ENCODE results near the gene DNPEP. TPM values are rescaled to one million over a fixed set of nuclear protein-coding genes. Genes with fewer than 3 reads are reported as not detected.
"Not testable (repeated sequence)": the region's sequence is repeated elsewhere in the genome, so short reads cannot be mapped to it uniquely, and the experiment has no call there.

The DNPEP gene
- total RNA-seq, 1 donor from 2014 or later: 48.9 TPM

DNA sequence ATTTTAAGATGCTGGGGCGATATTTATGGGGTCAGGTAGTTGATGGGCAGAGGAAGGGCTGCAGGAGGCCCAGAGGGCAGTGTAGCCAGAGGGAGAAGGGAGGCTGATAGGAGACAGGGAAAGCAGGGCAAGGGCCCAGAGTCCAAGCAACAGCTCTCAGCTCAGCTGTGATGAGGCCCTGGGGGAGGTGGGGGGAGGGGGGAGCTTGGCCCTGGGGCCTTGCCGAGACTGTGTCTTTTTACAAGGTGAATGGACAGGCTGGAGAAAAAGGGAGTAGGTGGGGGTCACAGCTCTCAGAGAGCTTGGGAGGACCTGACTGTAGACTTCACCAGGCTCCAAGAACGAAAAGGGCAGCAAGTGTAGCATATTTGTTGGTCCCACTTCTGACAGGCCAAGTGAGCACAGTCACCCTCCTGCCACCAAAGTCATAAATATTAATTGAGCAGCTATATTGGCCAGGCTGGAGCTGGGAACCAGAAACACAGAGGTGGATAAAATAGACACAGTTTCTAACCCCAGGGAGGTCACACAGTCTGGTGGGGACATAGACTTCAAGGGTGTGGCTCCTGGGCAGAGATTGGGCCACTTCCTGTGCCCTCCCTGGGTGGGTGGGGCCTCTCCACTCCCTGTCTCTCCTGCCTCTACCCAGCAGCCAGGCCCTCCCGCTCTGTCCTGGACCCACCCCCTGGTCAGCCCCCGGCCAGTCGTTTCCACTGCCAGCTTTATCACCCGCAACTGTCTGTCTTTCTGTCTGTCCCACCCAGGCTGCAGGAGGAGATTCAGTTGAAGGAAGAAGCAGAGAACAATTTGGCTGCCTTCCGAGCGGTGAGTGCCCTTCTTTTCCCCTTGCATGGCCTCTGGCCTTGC is 31.9 kb upstream of the DNPEP start:
- DNase-seq (ENCODE audit: extremely low read depth, low read depth, low spot score): no peak

DNA sequence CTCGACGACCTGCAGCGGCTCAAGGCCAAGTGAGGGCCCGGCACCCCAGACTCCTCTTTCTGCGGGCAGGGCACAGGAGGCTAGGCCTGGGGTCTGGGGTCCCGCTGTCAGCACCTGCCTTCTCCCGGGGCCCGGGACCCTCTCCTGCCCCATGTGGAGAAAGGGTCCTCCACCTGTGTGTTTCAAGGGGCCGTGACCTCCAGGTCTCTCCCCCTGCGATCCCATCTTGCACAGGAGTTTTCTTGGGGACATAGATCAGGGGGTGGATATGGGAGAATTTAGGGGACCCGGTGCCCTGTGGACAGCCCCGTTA is 31.3 kb upstream of the DNPEP start:
- no peak for DNase-seq (ENCODE audit: extremely low read depth, low read depth, low spot score)

DNA sequence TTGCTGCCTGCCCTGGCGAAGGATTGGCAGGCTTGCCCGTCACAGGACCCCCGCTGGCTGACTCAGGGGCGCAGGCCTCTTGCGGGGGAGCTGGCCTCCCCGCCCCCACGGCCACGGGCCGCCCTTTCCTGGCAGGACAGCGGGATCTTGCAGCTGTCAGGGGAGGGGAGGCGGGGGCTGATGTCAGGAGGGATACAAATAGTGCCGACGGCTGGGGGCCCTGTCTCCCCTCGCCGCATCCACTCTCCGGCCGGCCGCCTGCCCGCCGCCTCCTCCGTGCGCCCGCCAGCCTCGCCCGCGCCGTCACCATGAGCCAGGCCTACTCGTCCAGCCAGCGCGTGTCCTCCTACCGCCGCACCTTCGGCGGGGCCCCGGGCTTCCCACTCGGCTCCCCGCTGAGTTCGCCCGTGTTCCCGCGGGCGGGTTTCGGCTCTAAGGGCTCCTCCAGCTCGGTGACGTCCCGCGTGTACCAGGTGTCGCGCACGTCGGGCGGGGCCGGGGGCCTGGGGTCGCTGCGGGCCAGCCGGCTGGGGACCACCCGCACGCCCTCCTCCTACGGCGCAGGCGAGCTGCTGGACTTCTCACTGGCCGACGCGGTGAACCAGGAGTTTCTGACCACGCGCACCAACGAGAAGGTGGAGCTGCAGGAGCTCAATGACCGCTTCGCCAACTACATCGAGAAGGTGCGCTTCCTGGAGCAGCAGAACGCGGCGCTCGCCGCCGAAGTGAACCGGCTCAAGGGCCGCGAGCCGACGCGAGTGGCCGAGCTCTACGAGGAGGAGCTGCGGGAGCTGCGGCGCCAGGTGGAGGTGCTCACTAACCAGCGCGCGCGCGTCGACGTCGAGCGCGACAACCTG is 30.7 kb upstream of the DNPEP start, which contains the start of gene DES:
DES (plus strand) TSS at position 223 of the 857 bp plus-strand sequence; CDS start at position 309, 86 bp downstream.
- DNase-seq (ENCODE audit: extremely low read depth, low read depth, low spot score): no peak

DNA sequence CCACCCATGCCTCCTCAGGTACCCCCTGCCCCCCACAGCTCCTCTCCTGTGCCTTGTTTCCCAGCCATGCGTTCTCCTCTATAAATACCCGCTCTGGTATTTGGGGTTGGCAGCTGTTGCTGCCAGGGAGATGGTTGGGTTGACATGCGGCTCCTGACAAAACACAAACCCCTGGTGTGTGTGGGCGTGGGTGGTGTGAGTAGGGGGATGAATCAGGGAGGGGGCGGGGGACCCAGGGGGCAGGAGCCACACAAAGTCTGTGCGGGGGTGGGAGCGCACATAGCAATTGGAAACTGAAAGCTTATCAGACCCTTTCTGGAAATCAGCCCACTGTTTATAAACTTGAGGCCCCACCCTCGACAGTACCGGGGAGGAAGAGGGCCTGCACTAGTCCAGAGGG is 29.7 kb upstream of the DNPEP start:
- DNase-seq (ENCODE audit: extremely low read depth, low read depth, low spot score): no peak

DNA sequence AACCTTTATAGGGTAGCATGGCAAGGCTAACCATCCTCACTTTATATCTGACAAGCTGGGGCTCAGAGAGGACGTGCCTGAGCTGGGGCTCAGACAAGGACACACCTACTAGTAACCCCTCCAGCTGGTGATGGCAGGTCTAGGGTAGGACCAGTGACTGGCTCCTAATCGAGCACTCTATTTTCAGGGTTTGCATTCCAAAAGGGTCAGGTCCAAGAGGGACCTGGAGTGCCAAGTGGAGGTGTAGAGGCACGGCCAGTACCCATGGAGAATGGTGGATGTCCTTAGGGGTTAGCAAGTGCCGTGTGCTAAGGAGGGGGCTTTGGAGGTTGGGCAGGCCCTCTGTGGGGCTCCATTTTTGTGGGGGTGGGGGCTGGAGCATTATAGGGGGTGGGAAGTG is 29.2 kb upstream of the DNPEP start:
- no peak for DNase-seq (ENCODE audit: extremely low read depth, low read depth, low spot score)

DNA sequence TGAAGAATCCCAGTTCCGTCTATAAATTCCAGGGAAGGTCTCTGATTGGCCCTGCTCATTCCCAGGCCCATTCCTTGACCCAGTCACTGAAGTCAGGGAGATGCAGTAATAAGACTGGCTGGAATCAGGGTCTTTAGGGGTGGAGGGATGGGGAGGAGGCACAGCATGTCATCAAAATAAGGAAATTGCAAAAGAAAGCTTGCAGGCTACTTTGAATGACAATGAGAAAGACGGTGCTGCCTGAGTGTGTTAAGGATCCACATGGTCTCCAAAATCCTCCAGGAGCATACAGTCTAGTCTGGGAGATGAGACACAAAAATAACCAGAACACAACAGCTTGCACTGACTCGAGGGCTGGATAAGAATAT is 28.5 kb upstream of the DNPEP start:
- DNase-seq (ENCODE audit: extremely low read depth, low read depth, low spot score): no peak

DNA sequence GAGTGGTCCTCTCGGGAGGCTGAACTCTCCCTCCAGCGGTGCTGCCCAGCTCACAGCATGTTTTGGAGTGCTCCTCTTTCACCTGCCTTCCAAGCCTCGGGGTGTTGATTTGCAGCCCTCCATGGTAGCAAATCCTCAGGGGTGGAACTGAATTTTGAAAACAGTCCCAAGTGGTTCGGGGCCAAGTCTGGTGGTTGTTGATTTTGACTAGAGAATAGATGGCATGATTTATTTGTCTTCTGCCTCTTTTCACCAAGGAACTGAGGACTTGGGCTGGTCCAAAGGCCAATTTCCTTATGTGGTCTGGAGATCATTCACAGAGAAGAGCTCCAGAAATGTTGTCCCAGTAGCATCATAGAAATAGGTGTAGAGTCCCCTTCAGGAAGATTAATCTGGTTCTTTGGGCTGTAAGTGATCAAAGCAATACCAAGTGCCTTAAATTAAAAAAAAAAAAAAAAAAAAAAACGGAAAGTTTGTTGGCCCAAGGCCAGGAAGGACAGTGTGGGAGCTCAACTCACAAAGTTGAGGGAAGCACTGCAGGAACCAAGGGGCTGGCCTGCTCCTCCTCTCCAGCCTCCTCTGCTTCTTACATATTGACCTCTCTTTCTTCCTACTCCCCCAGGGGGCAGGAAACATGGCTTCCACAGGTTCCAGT is 28.0 kb upstream of the DNPEP start:
- DNase-seq (ENCODE audit: extremely low read depth, low read depth, low spot score): no peak

DNA sequence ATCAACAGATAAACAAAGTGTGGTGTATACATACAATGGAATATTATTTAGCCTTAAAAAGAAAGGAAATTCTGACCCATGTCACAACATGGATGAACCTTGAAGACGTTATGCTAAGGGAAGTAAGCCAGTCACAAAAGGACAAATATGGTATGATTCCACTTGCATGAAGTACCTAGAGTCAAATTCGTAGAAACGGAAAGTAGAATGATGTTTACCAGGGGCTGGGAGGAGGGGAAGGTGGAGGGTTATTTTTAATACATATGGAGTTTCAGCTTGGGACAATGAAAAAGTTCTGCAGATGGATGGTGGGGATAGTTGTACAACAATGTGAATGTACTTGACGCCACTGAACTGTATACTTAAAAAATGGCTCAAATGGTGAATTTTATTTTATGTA is 27.1 kb upstream of the DNPEP start:
- no peak for DNase-seq (ENCODE audit: extremely low read depth, low read depth, low spot score)

DNA sequence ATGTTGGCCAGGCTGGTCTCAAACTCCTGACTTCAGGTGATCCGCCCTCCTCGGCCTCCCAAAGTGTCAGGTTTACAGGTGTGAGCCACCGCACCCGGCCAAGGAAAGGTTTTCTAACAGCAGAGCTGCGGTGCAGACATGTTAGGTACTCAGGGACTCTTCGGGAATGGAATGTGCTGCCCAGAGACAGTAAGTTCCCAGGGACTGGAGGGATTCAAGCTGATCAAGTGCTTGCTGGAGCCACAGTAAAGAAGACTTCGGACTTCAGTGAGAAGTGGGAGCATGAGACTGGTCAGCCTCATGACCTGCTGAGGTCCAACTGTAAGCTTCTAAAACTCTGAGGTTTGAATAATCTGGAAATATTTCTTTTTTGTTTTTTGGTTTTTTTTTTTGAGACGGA is 22.7 kb upstream of the DNPEP start:
- no peak for DNase-seq (ENCODE audit: extremely low read depth, low read depth, low spot score)

DNA sequence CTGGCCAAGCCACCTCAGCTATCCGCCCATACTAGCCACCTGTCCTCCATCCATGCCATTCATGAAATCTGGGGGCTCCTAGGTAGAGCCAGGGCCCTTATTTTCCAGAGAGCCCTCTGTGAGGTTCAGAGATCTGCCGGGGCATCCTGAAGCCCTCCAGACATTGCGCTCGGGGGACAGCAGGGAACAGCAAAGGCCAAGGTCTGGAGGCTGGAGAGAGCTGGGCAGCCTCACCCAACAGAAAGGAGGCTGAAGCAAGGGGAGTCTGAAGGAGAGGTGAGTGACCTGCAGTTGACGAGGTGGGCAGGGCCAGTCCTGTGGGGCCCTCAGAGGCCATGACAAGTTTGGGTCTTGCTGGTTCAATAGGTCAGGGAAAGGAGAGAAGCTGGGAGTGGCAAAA is 21.9 kb upstream of the DNPEP start:
- DNase-seq (ENCODE audit: extremely low read depth, low read depth, low spot score): no peak

DNA sequence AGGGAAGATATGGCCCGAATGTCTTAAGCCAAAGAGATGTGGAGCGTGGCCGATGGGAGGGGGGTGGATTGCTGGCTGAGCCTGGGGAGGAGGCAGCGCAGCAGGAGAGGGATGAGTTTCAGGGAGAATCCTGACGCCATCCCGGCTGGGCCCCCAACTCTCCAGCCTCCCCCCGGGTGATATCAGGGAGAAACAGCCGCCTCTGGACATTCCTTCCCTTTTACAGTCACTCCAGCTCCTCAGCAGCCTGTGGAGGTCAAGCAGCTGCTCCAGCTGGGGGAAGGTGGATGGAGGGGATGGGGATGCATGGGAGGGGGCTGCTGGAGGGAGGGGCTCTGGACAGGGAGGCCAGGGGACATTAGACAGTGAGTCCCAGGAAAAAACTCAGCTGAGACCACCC is 20.9 kb upstream of the DNPEP start:
- DNase-seq (ENCODE audit: extremely low read depth, low read depth, low spot score): no peak

DNA sequence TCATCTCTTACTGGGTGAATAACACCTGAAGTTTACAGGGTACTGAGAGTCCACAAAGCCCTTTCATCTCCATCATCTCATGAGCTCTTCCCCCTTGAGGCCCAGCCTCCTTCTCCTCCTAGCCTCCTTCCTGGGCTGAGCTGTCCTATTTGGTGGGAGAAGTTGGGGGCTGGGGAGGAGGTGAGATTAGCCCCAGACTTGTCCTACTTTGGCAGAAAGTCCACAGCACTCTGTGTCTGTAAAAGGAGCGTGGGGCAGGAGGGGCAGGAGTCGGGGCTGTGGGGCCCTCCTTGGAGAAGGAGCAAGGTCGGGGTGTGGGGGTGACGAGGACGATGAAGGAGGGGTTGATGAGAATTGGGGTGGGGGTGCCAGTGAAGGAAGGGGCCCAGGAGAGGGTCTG is 20.5 kb upstream of the DNPEP start:
- no peak for DNase-seq (ENCODE audit: extremely low read depth, low read depth, low spot score)

DNA sequence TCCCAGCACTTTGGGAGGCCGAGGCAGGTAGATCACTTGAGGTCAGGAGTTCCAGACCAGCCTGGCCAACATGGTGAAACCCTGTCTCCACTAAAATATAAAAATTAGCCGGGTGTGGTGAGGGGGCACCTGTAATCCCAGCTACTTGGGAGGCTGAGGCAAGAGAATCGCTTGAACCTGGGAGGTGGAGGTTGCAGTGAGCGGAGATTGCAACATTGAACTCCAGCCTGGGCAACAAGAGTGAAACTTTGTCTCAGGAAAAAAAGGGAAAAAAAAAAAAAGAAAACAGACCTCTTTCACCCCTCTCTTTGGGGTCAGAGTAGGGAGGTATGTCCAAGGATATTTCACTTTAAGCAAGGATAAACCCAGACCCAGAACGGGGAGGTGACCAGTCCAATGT is 19.6 kb upstream of the DNPEP start:
- DNase-seq (ENCODE audit: extremely low read depth, low read depth, low spot score): not testable (repeated sequence)

DNA sequence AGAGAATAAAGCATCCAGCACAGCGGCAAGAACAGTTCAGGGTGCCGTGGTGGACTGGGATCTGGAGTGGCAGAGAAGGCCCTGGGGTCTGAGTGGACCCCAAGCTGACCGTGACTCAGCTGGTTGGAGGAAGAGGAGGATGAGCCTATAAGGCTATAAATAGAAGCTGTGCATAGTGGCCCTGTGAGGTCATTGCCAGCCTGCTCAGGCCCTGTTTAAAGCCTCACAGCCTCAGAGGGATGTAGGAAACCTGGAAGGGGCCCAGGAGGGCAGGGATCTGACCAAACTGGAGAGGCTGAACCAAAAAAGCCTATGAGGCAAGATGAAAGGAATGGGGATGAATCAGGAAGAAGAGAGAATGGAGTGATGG is 19.1 kb upstream of the DNPEP start:
- DNase-seq (ENCODE audit: extremely low read depth, low read depth, low spot score): no peak

DNA sequence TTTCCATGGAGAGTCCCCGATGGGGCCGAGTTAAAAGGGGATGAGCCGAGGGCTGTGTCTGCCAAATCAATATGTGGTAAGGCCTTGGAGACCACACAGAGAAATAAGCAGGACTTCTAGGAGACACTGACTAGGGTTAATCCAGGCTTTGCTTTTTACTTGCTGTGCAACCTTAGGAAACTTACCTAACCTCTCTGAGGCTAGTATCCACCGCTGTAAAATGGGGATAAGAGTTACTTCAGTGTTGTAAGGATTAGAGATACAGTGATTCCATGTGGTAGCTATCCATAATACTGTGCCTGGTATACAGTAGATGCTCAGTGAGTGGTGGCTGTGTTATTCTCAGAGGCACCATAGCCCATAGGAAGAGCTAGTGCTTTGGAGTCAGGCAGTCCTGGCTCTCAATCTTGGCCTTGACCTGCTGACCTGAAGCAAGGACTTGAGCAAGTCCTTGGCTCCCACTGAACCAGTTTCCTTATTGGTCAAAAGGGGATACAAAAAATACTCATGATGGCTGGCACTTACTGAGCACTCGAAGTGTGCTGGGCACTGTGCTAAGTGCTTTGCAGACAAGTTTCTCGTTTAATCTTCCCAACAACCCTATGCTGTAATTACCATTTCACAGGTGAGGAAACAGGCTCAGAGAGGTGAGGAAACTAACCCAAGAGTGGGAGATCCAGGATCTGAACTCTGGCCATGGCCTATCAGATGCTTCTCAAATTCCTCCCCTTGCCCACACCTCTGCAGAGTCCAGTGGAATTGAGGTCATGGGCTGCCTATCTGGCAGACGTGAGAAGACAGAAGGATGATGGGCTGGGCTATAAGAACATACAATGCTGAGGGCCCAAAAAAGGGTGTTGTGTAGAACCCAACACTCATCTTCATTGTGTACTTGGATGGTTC is 18.5 kb upstream of the DNPEP start:
- DNase-seq (ENCODE audit: extremely low read depth, low read depth, low spot score): no peak

DNA sequence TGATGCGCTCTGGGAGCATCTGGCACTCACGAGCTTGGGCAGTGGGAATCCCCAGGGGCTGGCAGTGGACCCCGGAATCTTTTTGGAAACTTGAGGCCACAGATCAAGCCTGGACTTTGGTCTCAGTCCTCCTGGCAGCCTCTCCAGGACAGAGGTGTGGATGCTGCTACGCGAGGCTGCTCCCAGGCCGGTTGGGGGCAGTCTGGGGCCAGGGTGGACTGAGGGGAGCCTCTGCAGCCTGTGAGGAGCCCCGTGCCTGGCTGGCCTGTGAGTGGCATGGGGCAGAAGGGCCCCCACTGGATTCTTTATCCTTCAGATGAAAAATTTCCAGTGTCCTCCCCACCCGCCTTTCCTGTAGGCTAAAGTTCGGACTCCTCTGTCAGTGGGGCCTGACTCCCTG is 17.7 kb upstream of the DNPEP start:
- no peak for DNase-seq (ENCODE audit: extremely low read depth, low read depth, low spot score)

DNA sequence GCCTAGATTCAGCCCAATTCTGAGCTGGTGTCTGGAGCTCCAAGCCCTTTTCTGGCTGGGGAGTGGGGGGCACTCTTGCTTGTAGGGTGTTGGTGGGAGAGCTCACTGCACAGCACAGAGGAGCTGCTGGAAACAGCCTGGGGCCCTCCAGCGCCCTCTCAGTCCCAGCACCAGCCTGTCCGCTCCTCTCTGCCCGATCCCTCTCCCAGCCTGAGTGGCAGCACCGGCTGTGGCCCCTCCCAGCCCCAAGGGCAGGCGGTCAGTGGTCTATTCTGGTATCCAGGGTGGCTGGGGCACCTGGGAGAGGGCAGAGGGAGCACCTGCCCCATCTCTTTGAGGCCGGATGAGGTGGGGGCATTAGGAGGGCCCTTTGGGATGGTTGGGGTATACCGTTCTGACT is 17.2 kb upstream of the DNPEP start:
- DNase-seq (ENCODE audit: extremely low read depth, low read depth, low spot score): no peak

DNA sequence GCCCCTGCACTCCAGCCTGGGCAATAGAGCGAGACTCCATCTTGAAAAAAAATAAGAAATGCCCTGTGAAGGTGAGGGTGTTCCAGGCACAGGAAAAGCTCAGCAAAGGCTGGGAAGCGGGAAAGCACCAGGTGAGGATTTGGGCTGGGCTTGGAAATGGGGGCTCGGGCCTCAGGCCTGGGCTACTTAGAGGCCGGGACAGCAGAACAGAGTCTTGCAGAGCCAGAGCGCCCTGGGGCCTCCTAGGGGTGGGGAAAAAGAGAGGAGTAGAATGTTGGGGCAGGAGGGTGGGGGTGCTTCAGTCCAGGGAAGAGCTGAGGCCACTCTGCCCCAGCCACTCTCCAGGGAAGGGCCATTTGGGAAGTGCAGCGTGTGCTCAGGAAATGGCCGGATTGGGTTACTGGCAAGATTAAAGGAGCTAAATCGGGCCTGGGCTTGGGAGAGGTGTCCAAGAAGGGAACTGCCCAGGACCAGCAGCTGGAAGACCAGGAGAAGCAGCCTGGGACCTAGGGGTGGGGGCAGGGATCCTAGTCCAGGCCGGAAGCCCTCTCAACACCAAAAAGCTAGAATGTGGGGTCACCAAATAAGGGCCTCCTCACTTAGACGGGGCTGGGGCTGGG is 16.7 kb upstream of the DNPEP start:
- no peak for DNase-seq (ENCODE audit: extremely low read depth, low read depth, low spot score)

DNA sequence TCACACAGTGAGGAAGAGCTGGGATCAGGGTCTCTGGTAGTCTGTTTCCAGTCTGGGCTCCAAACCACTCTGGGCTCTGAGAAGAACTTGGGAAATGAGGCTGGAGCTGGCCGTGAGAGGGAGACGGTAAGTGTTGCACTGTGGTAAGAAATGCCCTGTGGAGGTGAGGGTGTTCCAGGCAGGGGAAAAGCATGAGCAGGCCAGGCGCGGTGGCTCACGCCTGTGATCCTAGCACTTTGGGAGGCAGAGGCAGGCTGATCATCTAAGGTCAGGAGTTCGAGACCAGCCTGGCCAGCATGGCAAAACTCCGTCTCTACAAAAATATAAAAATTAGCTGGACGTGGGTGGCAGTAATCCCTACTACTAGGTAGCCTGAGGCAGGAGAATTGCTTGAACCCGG is 16.1 kb upstream of the DNPEP start:
- DNase-seq (ENCODE audit: extremely low read depth, low read depth, low spot score): no peak
